IMR-90 (cell line): ENCODE data around the gene SLC46A2. TPM values are rescaled to one million over a fixed set of nuclear protein-coding genes. Genes with fewer than 3 reads are reported as not detected.

Experiments
- ATAC-seq: fragments of 200-7000 bp; cut with Tn5 transposase; 2 replicates; pipeline ENCODE4 v1.9.1; 2020; ENCODE audit warnings: low read depth, mild to moderate bottlenecking, moderate library complexity
- BruUV-seq: library from RNA; stranded (reverse); fragments of 400-500 nt; replicated peaks from 2 replicates; lab custom pipeline; 2021; lab: Mats Ljungman, UMichigan
- CTCF ChIA-PET: fragments of 300-600 bp; formaldehyde crosslinking; extraction: SDS; loops from one replicate; lab custom pipeline; 2021; ENCODE audit warnings: antibody characterized with exemption; lab: Yijun Ruan, JAX
- POLR2A ChIA-PET: fragments of 300-600 bp; sonication (Branson Sonifier 250); formaldehyde crosslinking; loops from one replicate; lab custom pipeline; 2022; ENCODE audit warnings: antibody characterized with exemption; ENCODE audit not compliant: unreplicated experiment; lab: Charles Lee
- DNase-seq: peaks from one replicate; pipeline ENCODE4 v3.0.0; 2013
- H2AFZ ChIP-seq: replicated peaks from 2 replicates; pipeline ENCODE3; 2013; ENCODE audit warnings: low read length, mild to moderate bottlenecking; ENCODE audit not compliant: poor library complexity
- H2AK5ac ChIP-seq: 2 replicates; pipeline ENCODE4 v1.6.1; 2013; ENCODE audit warnings: low read depth, low read length, inconsistent platforms
- H2AK9ac ChIP-seq: replicated peaks from 2 replicates; pipeline ENCODE3; 2013; ENCODE audit warnings: mild to moderate bottlenecking, low read depth, low read length, moderate library complexity; ENCODE audit not compliant: poor library complexity
- H2BK120ac ChIP-seq: 2 replicates; pipeline ENCODE4 v1.6.1; 2013; ENCODE audit warnings: low read depth, low read length, inconsistent platforms
- H2BK15ac ChIP-seq: 3 replicates; pipeline ENCODE4 v1.6.1; 2013; ENCODE audit warnings: low read depth, low read length, inconsistent platforms
- H2BK20ac ChIP-seq: 2 replicates; pipeline ENCODE4 v1.6.1; 2013; ENCODE audit warnings: low read depth, mild to moderate bottlenecking, inconsistent platforms, low read length, moderate library complexity
- H2BK5ac ChIP-seq: 2 replicates; pipeline ENCODE4 v1.6.1; 2013; ENCODE audit warnings: mild to moderate bottlenecking, low read depth, low read length, inconsistent platforms; ENCODE audit not compliant: poor library complexity, severe bottlenecking
- H3K14ac ChIP-seq: replicated peaks from 2 replicates; pipeline ENCODE4 v1.6.1; 2013; ENCODE audit warnings: low read depth, low read length, inconsistent platforms
- H3K18ac ChIP-seq: 2 replicates; pipeline ENCODE4 v1.6.1; 2013; ENCODE audit warnings: low read depth, low read length, control low read depth
- H3K23ac ChIP-seq: 2 replicates; pipeline ENCODE4 v1.6.1; 2013; ENCODE audit warnings: low read depth, low read length, inconsistent platforms
- H3K27ac ChIP-seq: 2 replicates; pipeline ENCODE4 v1.5.1; 2013; ENCODE audit warnings: mild to moderate bottlenecking, control low read depth, low read length; ENCODE audit not compliant: insufficient read depth
- H3K27me3 ChIP-seq: 2 replicates; pipeline ENCODE4 v1.6.1; 2013; ENCODE audit warnings: low read length; ENCODE audit not compliant: control insufficient read depth, insufficient read depth
- H3K36me3 ChIP-seq: 2 replicates; pipeline ENCODE4 v1.6.1; 2013; ENCODE audit warnings: low read length, mixed read lengths; ENCODE audit not compliant: control insufficient read depth, insufficient read depth
- H3K4ac ChIP-seq: 2 replicates; pipeline ENCODE4 v1.6.1; 2013; ENCODE audit warnings: low read depth, low read length, inconsistent platforms
- H3K4me1 ChIP-seq: 2 replicates; pipeline ENCODE4 v1.6.1; 2013; ENCODE audit warnings: low read length, mixed read lengths; ENCODE audit not compliant: control insufficient read depth, insufficient read depth
- H3K4me2 ChIP-seq: 2 replicates; pipeline ENCODE4 v1.6.1; 2013; ENCODE audit warnings: low read depth, mild to moderate bottlenecking, control low read depth, low read length, moderate library complexity
- H3K4me3 ChIP-seq: 2 replicates; pipeline ENCODE4 v1.5.1; 2013; ENCODE audit warnings: low read depth, mild to moderate bottlenecking, control low read depth, low read length, moderate library complexity; ENCODE audit not compliant: insufficient read depth
- H3K56ac ChIP-seq: 2 replicates; pipeline ENCODE4 v1.6.1; 2013; ENCODE audit warnings: low read length, inconsistent platforms; ENCODE audit not compliant: insufficient read depth; ENCODE audit errors: extremely low read depth
- H3K79me1 ChIP-seq, 2 experiments: 2 replicates each; pipeline ENCODE4 v1.6.1; 2013; ENCODE audit warnings: low read length in 2 of 2, inconsistent platforms in 1 of 2, low read depth in 1 of 2
- H3K9ac ChIP-seq: 2 replicates; pipeline ENCODE4 v1.6.1; 2013; ENCODE audit warnings: low read depth, low read length, control low read depth
- H3K9me1 ChIP-seq: 2 replicates; pipeline ENCODE4 v1.6.1; 2013; ENCODE audit warnings: low read length, inconsistent platforms; ENCODE audit not compliant: insufficient read depth
- H3K9me3 ChIP-seq: 2 replicates; pipeline ENCODE4 v1.6.1; 2013; ENCODE audit warnings: low read length; ENCODE audit not compliant: control insufficient read depth, insufficient read depth
- H4K20me1 ChIP-seq: 2 replicates; pipeline ENCODE4 v1.6.1; 2013; ENCODE audit warnings: low read length, inconsistent platforms; ENCODE audit not compliant: insufficient read depth
- H4K5ac ChIP-seq: 2 replicates; pipeline ENCODE4 v1.6.1; 2013; ENCODE audit warnings: mild to moderate bottlenecking, low read depth, low read length, control low read depth
- H4K8ac ChIP-seq, 2 experiments: 2 replicates each; pipeline ENCODE4 v1.6.1; 2013; ENCODE audit warnings: low read depth in 2 of 2, low read length in 2 of 2, control low read depth in 1 of 2, inconsistent platforms in 1 of 2
- H4K91ac ChIP-seq: 2 replicates; pipeline ENCODE4 v1.6.1; 2013; ENCODE audit warnings: low read depth, low read length, inconsistent platforms; ENCODE audit not compliant: insufficient read depth
- MAFK ChIP-seq: IDR thresholded peaks from 2 replicates; pipeline ENCODE4 v1.6.1; 2012; ENCODE audit warnings: low read depth, low read length, improper control_type of control experiment
- RFX5 ChIP-seq: IDR thresholded peaks from 2 replicates; pipeline ENCODE4 v1.8.0; 2012; ENCODE audit warnings: low read depth, mild to moderate bottlenecking, low read length, moderate library complexity
- WGBS, 2 experiments: methylation state at CpG; one replicate each; pipeline versions ENCODE4 v1.1.5 to v1.1.7; 2013; ENCODE audit warnings: missing lambda C conversion rate in 2 of 2; ENCODE audit not compliant: insufficient read length in 1 of 2; ENCODE audit errors: extremely low coverage in 2 of 2; 5-methylcytosine and 5-hydroxymethylcytosine counted together
- dilution Hi-C: fragments of 300-500 bp; cut with HindIII; formaldehyde crosslinking; loops from one replicate; pipeline ENCODE4 v1.14.3; 2018; ENCODE audit warnings: low sequenced_read_pairs; ENCODE audit not compliant: unreplicated experiment
- in situ Hi-C: fragments of 300-500 bp; cut with MboI; formaldehyde crosslinking; loops from 3 replicates; pipeline ENCODE4 v1.14.3; 2019; ENCODE audit warnings: low sequenced_read_pairs, inconsistent platforms, mixed read lengths
- intact Hi-C: fragments of 100-400 bp; cut with micrococcal nuclease; formaldehyde crosslinking; loops from 2 replicates; pipeline ENCODE4 v1.10.0; 2022
- polyA plus RNA-seq, 3 experiments: library from polyadenylated mRNA; depleted of rRNA; stranded (reverse); fragments of >200 nt; gene quantifications; 2 replicates each; pipeline ENCODE4 v1.2.3, GENCODE V29; 2012; ENCODE audit warnings: low replicate concordance in 1 of 3
- total RNA-seq: library from RNA; depleted of rRNA; stranded (reverse); fragments of >200 nt; gene quantifications from 2 replicates; pipeline ENCODE4 v1.2.3, GENCODE V29; 2012

Gene SLC46A2
- total and polyA plus RNA-seq, 2 of the 4 experiments (the other 2 are of a cell fraction) = not detected

- Histone ChIP-seq H2BK20ac (no peak overlapping the region), H4K91ac (no peak overlapping the region), H3K27me3 (peaks cover 42% of the 10 kb centered on the region), H3K27ac (no peak overlapping the region), H3K4ac (no peak overlapping the region), H3K36me3 (no peaks in the 10 kb centered on the region), H2AK5ac (no peak overlapping the region), H2BK15ac (no peak overlapping the region), H2AFZ (no peak overlapping the region), H3K79me1 (no peaks in the 10 kb centered on the region), H2BK120ac (no peak overlapping the region), H3K18ac (no peak overlapping the region), H3K4me2 (no peak overlapping the region), H2AK9ac (no peak overlapping the region), H4K5ac (no peak overlapping the region), H3K56ac (no peak overlapping the region), H3K9me1 (no peaks in the 10 kb centered on the region), H3K23ac (no peak overlapping the region), H3K9me3 (no peaks in the 10 kb centered on the region), H2BK5ac (no peak overlapping the region), H4K8ac (no peak overlapping the region), H3K14ac (no peak overlapping the region), H3K4me1 (no peaks in the 10 kb centered on the region), H4K20me1 (no peaks in the 10 kb centered on the region), H3K9ac (no peak overlapping the region), H3K4me3 (no peak overlapping the region)
- POLR2A ChIA-PET = interaction anchor here (0.7 kb wide), 1 partner anchor 20 kb away, joined by 4 read pairs; no protein-coding TSS in a partner anchor
- CTCF ChIA-PET = interaction anchor here (0.6 to 1.8 kb wide), 2 partner anchors 9 to 69 kb away, joined by 7 to 8 read pairs; no protein-coding TSS in a partner anchor
- no TSS peak for BruUV-seq
- peak; percentile 33 for DNase-seq
- dilution Hi-C loops (no loop called here), in situ Hi-C loops (no loop called here), intact Hi-C loops (no loop called here)
- WGBS, 2 experiments = no CpG with 5 or more reads among the region's 1 CpG
- TF ChIP-seq MAFK (peak; percentile 56), RFX5 (no peak)
- no peak for ATAC-seq
Measured at GRCh38 chr9:112894041-112894440, 3.4 kb upstream of the SLC46A2 start.
